Endothelial cell of umbilical vein (primary cell): ENCODE results near the gene CAMTA1. TPM values are rescaled to one million over a fixed set of nuclear protein-coding genes. Genes with fewer than 3 reads are reported as not detected.

Experiments used
- BruUV-seq: library from RNA; stranded (reverse); fragments of 400-500 nt; replicated peaks from 2 replicates; lab custom pipeline; 2021; lab: Mats Ljungman, UMichigan
- CTCF ChIA-PET: fragments of 300-600, 350-600 bp; sonication (Branson Sonifier 250); formaldehyde crosslinking; loops from one replicate; lab custom pipeline; 2021; ENCODE audit warnings: antibody characterized with exemption, inconsistent platforms; lab: Charles Lee
- POLR2A ChIA-PET: fragments of 300-600, 350-600 bp; sonication (Branson Sonifier 250); formaldehyde crosslinking; loops from one replicate; lab custom pipeline; 2021; ENCODE audit warnings: antibody characterized with exemption, inconsistent platforms; lab: Charles Lee
- DNase-seq: peaks from one replicate; pipeline ENCODE4 v3.0.0-alpha.2; 2011; ENCODE audit warnings: low read depth, low spot score
- FAIRE-seq: peaks from 2 replicates; lab custom pipeline; 2011; peaks lifted over from hg19 to GRCh38; lab: Jason Lieb, UNC
- H2AFZ ChIP-seq: 2 replicates; pipeline ENCODE4 v1.6.0; 2012; ENCODE audit warnings: low read depth, low read length, control low read depth, inconsistent platforms
- H3K27ac ChIP-seq: 2 replicates; pipeline ENCODE4 v1.5.1; 2011; ENCODE audit warnings: low read depth, mild to moderate bottlenecking, control low read depth, low read length, moderate library complexity; ENCODE audit not compliant: insufficient read depth
- H3K27me3 ChIP-seq, 2 experiments: 2 replicates each; pipeline versions ENCODE4 v1.6.0 to v1.6.1; 2011; ENCODE audit warnings: low read length in 2 of 2, mixed read lengths in 1 of 2; ENCODE audit not compliant: control insufficient read depth in 2 of 2, insufficient read depth in 2 of 2
- H3K36me3 ChIP-seq, 2 experiments: 2 replicates in 1 of 2; 3 replicates in 1 of 2; pipeline ENCODE4 v1.5.1; 2011; ENCODE audit warnings: low read length in 2 of 2, mild to moderate bottlenecking in 1 of 2, moderate library complexity in 1 of 2; ENCODE audit not compliant: control insufficient read depth in 2 of 2, insufficient read depth in 2 of 2; ENCODE audit errors: extremely low read depth in 1 of 2
- H3K4me1 ChIP-seq: 3 replicates; pipeline ENCODE4 v1.5.1; 2011; ENCODE audit warnings: mild to moderate bottlenecking, low read length; ENCODE audit not compliant: control insufficient read depth, insufficient read depth; ENCODE audit errors: extremely low read depth
- H3K4me2 ChIP-seq: 2 replicates; pipeline ENCODE4 v1.6.1; 2011; ENCODE audit warnings: low read length, control low read depth, mixed read lengths; ENCODE audit not compliant: insufficient read depth
- H3K4me3 ChIP-seq, 3 experiments: fragments of 200-600 bp in 1 of 3; sonication (generic), shearing (Covaris generic) in 1 of 3; replicated peaks in 1 of 3; 2 replicates each; pipeline ENCODE4 v1.5.1; 2011 to 2016; ENCODE audit warnings: control low read depth in 3 of 3, low read length in 3 of 3, mild to moderate bottlenecking in 2 of 3, inconsistent platforms in 1 of 3, low read depth in 1 of 3, moderate library complexity in 1 of 3; ENCODE audit not compliant: insufficient read depth in 1 of 3
- H3K79me2 ChIP-seq: 2 replicates; pipeline ENCODE4 v1.6.0; 2012; ENCODE audit warnings: low read length, inconsistent platforms; ENCODE audit not compliant: control insufficient read depth, insufficient read depth
- H3K9ac ChIP-seq: replicated peaks from 2 replicates; pipeline ENCODE3; 2011; ENCODE audit warnings: low read length, control low read depth; ENCODE audit not compliant: insufficient read depth; ENCODE audit errors: extremely low read depth
- H3K9me1 ChIP-seq: replicated peaks from 3 replicates; pipeline ENCODE4 v1.6.0; 2011; ENCODE audit warnings: mild to moderate bottlenecking, low read length; ENCODE audit not compliant: control insufficient read depth, insufficient read depth; ENCODE audit errors: extremely low read depth
- H3K9me3 ChIP-seq: replicated peaks from 2 replicates; pipeline ENCODE4 v1.5.1; 2012; ENCODE audit warnings: low read length, inconsistent platforms; ENCODE audit not compliant: control insufficient read depth, insufficient read depth
- H4K20me1 ChIP-seq: replicated peaks from 2 replicates; pipeline ENCODE3; 2011; ENCODE audit warnings: mild to moderate bottlenecking, low read length; ENCODE audit not compliant: control insufficient read depth, insufficient read depth; ENCODE audit errors: extremely low read depth
- EZH2 ChIP-seq: IDR thresholded peaks from 2 replicates; pipeline ENCODE4 v1.6.1; 2012; ENCODE audit warnings: borderline replicate concordance, low read depth, mild to moderate bottlenecking, moderate library complexity, low read length, inconsistent platforms; ENCODE audit not compliant: severe bottlenecking
- FOS ChIP-seq: IDR thresholded peaks from 2 replicates; pipeline ENCODE4 v1.6.1; 2011; ENCODE audit warnings: mild to moderate bottlenecking, low read length, moderate library complexity, borderline replicate concordance; ENCODE audit not compliant: insufficient read depth
- GATA2 ChIP-seq: IDR thresholded peaks from 2 replicates; pipeline ENCODE4 v1.7.0; 2011; ENCODE audit warnings: low read depth, mild to moderate bottlenecking, moderate library complexity, mixed read lengths, low read length; ENCODE audit not compliant: insufficient read length, insufficient read depth
- JUN ChIP-seq: IDR thresholded peaks from 2 replicates; pipeline ENCODE4 v1.6.1; 2011; ENCODE audit warnings: borderline replicate concordance, low read depth; ENCODE audit not compliant: insufficient read length, insufficient read depth
- MYC ChIP-seq: IDR thresholded peaks from one replicate; pipeline ENCODE4 v1.6.1; 2011; ENCODE audit warnings: mild to moderate bottlenecking, low read depth, low read length
- POLR2A ChIP-seq: IDR thresholded peaks from 2 replicates; pipeline ENCODE4 v1.6.1; 2012; ENCODE audit warnings: low read depth, mild to moderate bottlenecking, control low read depth, low read length
- POLR2AphosphoS5 ChIP-seq: IDR thresholded peaks from 2 replicates; pipeline ENCODE4 v1.6.1; 2012; ENCODE audit warnings: low read depth, mild to moderate bottlenecking, control low read depth, low read length, moderate library complexity; ENCODE audit not compliant: insufficient read depth
- dilution Hi-C: fragments of 300-500 bp; cut with MboI; formaldehyde crosslinking; loops from one replicate; pipeline ENCODE4 v1.15.0; 2019; ENCODE audit warnings: low sequenced_read_pairs; ENCODE audit not compliant: extremely low pct_ligation_motif_present
- intact Hi-C: fragments of 100-400 bp; cut with micrococcal nuclease; formaldehyde crosslinking; loops from one replicate; pipeline ENCODE4 v1.10.0; 2022
- polyA plus RNA-seq, 4 experiments: library from polyadenylated mRNA; depleted of rRNA in 3 of 4; stranded (reverse) in 3 of 4; unstranded in 1 of 4; fragments of >200 nt; gene quantifications; 2 replicates each; pipeline versions ENCODE4 v1.2.1 to v1.2.3, GENCODE V29; 2011 to 2012; ENCODE audit warnings: missing spikeins in 1 of 4
- total RNA-seq: library from RNA; stranded (reverse); gene quantifications from 2 replicates; pipeline ENCODE4 v1.2.3, GENCODE V29; 2021
- TF ChIP-seq, protein P1 (sequence below), 2 donors: IDR thresholded peaks; 1 replicate in 1 of 2; 2 replicates in 1 of 2; pipeline ENCODE4 v1.5.1; 2011; ENCODE audit warnings: low read length in 2 of 2, mild to moderate bottlenecking in 2 of 2, moderate library complexity in 2 of 2, control low read depth in 1 of 2, inconsistent platforms in 1 of 2, low read depth in 1 of 2; ENCODE audit not compliant: insufficient read depth in 1 of 2; ENCODE audit errors: extremely low read depth in 1 of 2
- TF ChIP-seq, protein P2 (sequence below): IDR thresholded peaks from 2 replicates; pipeline ENCODE4 v1.6.1; 2011; ENCODE audit not compliant: insufficient read depth, insufficient read length

Gene CAMTA1
- total and polyA plus RNA-seq, 2 donors (not counting 3 experiments of a cell fraction or from before 2014, with no cell fraction given): 50.8 to 92.7 TPM

DNA sequence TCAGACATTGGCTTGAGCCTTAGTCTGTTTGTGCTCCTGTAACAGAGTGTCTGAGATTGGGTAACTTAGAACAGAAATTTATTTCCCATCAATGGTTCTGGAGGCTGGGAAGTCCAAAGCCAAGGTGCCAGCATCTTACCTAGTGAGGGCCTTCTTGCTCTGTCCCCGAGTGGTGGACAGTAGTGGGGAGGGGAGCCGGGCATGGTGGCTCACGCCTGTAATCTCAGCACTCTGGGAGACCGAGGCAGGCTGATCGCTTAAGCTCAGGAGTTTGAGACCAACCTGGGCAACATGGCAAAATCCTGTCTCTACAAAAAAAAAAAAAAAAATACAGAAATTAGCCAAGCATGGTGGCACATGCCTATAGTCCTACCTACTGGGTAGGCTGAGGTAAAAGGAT is 649.3 kb downstream of the CAMTA1 start:
- no TSS peak for BruUV-seq
- Histone ChIP-seq H2AFZ (no peak overlapping the region), H3K79me2 (no peaks in the 10 kb centered on the region), H3K9ac (no peak overlapping the region), H3K9me3 (no peaks in the 10 kb centered on the region), H3K27me3 (no peaks in the 10 kb centered on the region), H4K20me1 (no peaks in the 10 kb centered on the region), H3K4me2 (no peak overlapping the region), H3K36me3 (no peaks in the 10 kb centered on the region), H3K4me3 (no peak overlapping the region), H3K9me1 (no peaks in the 10 kb centered on the region), H3K4me1 (no peaks in the 10 kb centered on the region), H3K27ac (no peak overlapping the region)
- FAIRE-seq (no peak), DNase-seq (no peak)
- TF ChIP-seq POLR2AphosphoS5 (no peak), FOS (no peak), JUN (no peak), GATA2 (no peak), EZH2 (no peak), POLR2A (no peak), MYC (no peak)
- TF ChIP-seq, protein P1, sequence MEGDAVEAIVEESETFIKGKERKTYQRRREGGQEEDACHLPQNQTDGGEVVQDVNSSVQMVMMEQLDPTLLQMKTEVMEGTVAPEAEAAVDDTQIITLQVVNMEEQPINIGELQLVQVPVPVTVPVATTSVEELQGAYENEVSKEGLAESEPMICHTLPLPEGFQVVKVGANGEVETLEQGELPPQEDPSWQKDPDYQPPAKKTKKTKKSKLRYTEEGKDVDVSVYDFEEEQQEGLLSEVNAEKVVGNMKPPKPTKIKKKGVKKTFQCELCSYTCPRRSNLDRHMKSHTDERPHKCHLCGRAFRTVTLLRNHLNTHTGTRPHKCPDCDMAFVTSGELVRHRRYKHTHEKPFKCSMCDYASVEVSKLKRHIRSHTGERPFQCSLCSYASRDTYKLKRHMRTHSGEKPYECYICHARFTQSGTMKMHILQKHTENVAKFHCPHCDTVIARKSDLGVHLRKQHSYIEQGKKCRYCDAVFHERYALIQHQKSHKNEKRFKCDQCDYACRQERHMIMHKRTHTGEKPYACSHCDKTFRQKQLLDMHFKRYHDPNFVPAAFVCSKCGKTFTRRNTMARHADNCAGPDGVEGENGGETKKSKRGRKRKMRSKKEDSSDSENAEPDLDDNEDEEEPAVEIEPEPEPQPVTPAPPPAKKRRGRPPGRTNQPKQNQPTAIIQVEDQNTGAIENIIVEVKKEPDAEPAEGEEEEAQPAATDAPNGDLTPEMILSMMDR (IDR thresholded peaks at IDR 0.05; ENCODE audit: extremely low read depth in 1 of 2, insufficient read depth in 1 of 2, low read depth in 1 of 2, low read length in 2 of 2): no peak
- TF ChIP-seq, protein P2, sequence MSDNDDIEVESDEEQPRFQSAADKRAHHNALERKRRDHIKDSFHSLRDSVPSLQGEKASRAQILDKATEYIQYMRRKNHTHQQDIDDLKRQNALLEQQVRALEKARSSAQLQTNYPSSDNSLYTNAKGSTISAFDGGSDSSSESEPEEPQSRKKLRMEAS: no peak
- intact Hi-C loops: no loop called here
- CTCF ChIA-PET: interaction anchor here (0.6 kb wide), 1 partner anchor 1736 kb away, joined by 3 read pairs; no protein-coding TSS in a partner anchor
- dilution Hi-C loops: no loop called here
- POLR2A ChIA-PET: no interaction called here
